Natural killer cell (primary cell): Measurements from ENCODE around the gene STX4. TPM values are rescaled to one million over a fixed set of nuclear protein-coding genes. Genes with fewer than 3 reads are reported as not detected.

Source experiments
- ATAC-seq, 3 donors: fragments of 150-1000 bp in 2 of 3; fragments of 200-7000 bp in 1 of 3; cut with Tn5 transposase; 1 replicate in 1 of 3; 2 replicates in 2 of 3; pipeline ENCODE4 v1.10.0; 2021; ENCODE audit warnings: mild to moderate bottlenecking in 2 of 3, moderate library complexity in 2 of 3
- DNase-seq, 2 donors: peaks; one replicate each; pipeline versions ENCODE4 v3.0.0 to v3.0.0-alpha.2; 2013 to 2021; ENCODE audit warnings: mixed read lengths in 1 of 2
- H3K27ac ChIP-seq: one replicate; pipeline ENCODE4 v1.5.1; 2013; ENCODE audit warnings: mild to moderate bottlenecking, low read length
- H3K27me3 ChIP-seq: one replicate; pipeline ENCODE4 v1.6.1; 2013; ENCODE audit warnings: low read length; ENCODE audit not compliant: control insufficient read depth, insufficient read depth
- H3K36me3 ChIP-seq: one replicate; pipeline ENCODE4 v1.6.1; 2013; ENCODE audit warnings: low read length; ENCODE audit not compliant: control insufficient read depth, insufficient read depth
- H3K4me1 ChIP-seq: one replicate; pipeline ENCODE4 v1.6.1; 2013; ENCODE audit warnings: low read length; ENCODE audit not compliant: control insufficient read depth, insufficient read depth
- H3K4me3 ChIP-seq: one replicate; pipeline ENCODE4 v1.5.1; 2013; ENCODE audit warnings: low read length
- H3K9me3 ChIP-seq: one replicate; pipeline ENCODE4 v1.6.1; 2013; ENCODE audit warnings: low read length; ENCODE audit not compliant: control insufficient read depth, insufficient read depth
- H3K27ac Mint-ChIP-seq, 2 donors: one replicate each; pipeline ENCODE4 v1.8.0; 2022; ENCODE audit warnings: mild to moderate bottlenecking in 2 of 2, mixed read lengths in 2 of 2, moderate library complexity in 1 of 2
- H3K27me3 Mint-ChIP-seq, 2 donors: one replicate each; pipeline ENCODE4 v1.8.0; 2022; ENCODE audit warnings: low read depth in 2 of 2, mixed read lengths in 2 of 2
- H3K36me3 Mint-ChIP-seq: one replicate; pipeline ENCODE4 v1.8.0; 2022; ENCODE audit warnings: mixed read lengths
- H3K4me1 Mint-ChIP-seq, 2 donors: one replicate each; pipeline ENCODE4 v1.8.0; 2022; ENCODE audit warnings: mixed read lengths in 2 of 2
- H3K4me3 Mint-ChIP-seq: one replicate; pipeline ENCODE4 v1.8.0; 2022; ENCODE audit warnings: mild to moderate bottlenecking, moderate library complexity, mixed read lengths
- H3K9me3 Mint-ChIP-seq, 2 donors: one replicate each; pipeline ENCODE4 v1.8.0; 2022; ENCODE audit warnings: mixed read lengths in 2 of 2
- CTCF ChIP-seq: fragments of 200-600 bp; IDR thresholded peaks from one replicate; pipeline ENCODE4 v1.8.0; 2022; ENCODE audit warnings: antibody characterized with exemption
- WGBS: methylation state at CpG from one replicate; pipeline ENCODE4 v1.1.7; 2013; ENCODE audit warnings: missing lambda C conversion rate; ENCODE audit not compliant: insufficient coverage; 5-methylcytosine and 5-hydroxymethylcytosine counted together
- intact Hi-C: fragments of 100-400 bp; cut with micrococcal nuclease; formaldehyde crosslinking; loops from one replicate; pipeline ENCODE4 v1.14.2; 2022
- total RNA-seq, 4 donors: library from RNA; stranded (reverse); fragments of 120-200 nt in 1 of 4; gene quantifications; one replicate each; pipeline versions ENCODE4 v1.2.3 to v1.2.4, GENCODE V29; 2013 to 2022

The STX4 gene
- total RNA-seq, 3 donors from 2014 or later (not counting 1 experiment from before 2014, with no cell fraction given) = 128 to 145 (median 133) TPM

GRCh38 chr16:31083556-31083955 lies 50.2 kb downstream of the STX4 start:
- intact Hi-C loops = no loop called here
- Mint-ChIP-seq H3K27me3 (no peaks in the 10 kb centered on the region), H3K36me3 (no peaks in the 10 kb centered on the region), H3K4me3 (no peak overlapping the region), H3K27ac (peak overlapping the region in 1 of 2 donors; percentile 57), H3K9me3 (no peaks in the 10 kb centered on the region), H3K4me1 (peaks cover 21 to 48% of the 10 kb centered on the region in 2 donors)
- peaks cover 66% of the 10 kb centered on the region for H3K36me3 ChIP-seq
- 95% methylated on average over 5 of the region's 5 CpGs for WGBS
- no peak for DNase-seq
- H3K27ac ChIP-seq = no peak overlapping the region
- no peaks in the 10 kb centered on the region for H3K27me3 ChIP-seq
- H3K4me1 ChIP-seq = peaks cover 34% of the 10 kb centered on the region
- no peak for ATAC-seq
- no peak for TF ChIP-seq CTCF
- H3K4me3 ChIP-seq = no peak overlapping the region
- H3K9me3 ChIP-seq = no peaks in the 10 kb centered on the region

- Histone ChIP-seq H3K9me3 (no peaks in the 10 kb centered on the region), H3K27ac (no peak overlapping the region), H3K4me3 (no peak overlapping the region), H3K36me3 (peaks cover 62% of the 10 kb centered on the region), H3K4me1 (peaks cover 31% of the 10 kb centered on the region), H3K27me3 (no peaks in the 10 kb centered on the region)
- Mint-ChIP-seq H3K4me3 (no peak overlapping the region), H3K27ac (no peak overlapping the region), H3K4me1 (peaks cover 19 to 45% of the 10 kb centered on the region in 2 donors), H3K36me3 (no peaks in the 10 kb centered on the region), H3K27me3 (no peaks in the 10 kb centered on the region), H3K9me3 (no peaks in the 10 kb centered on the region)
- DNase-seq (no peak), ATAC-seq (no peak)
- 96% methylated on average over 13 of the region's 13 CpGs for WGBS
- intact Hi-C loops = no loop called here
- TF ChIP-seq CTCF = no peak
These were observed 50.6 kb downstream of the STX4 start for GRCh38 chr16:31083981-31084380.

- no peak overlapping the region for H3K27ac Mint-ChIP-seq
- H3K4me1 Mint-ChIP-seq = peaks cover 12 to 38% of the 10 kb centered on the region in 2 donors
- no peak for TF ChIP-seq CTCF
- no peaks in the 10 kb centered on the region for H3K9me3 Mint-ChIP-seq
- no peaks in the 10 kb centered on the region for H3K9me3 ChIP-seq
- H3K36me3 ChIP-seq = peaks cover 57% of the 10 kb centered on the region
- intact Hi-C loops = no loop called here
- H3K27me3 Mint-ChIP-seq = no peaks in the 10 kb centered on the region
- H3K36me3 Mint-ChIP-seq = no peaks in the 10 kb centered on the region
- no peak overlapping the region for H3K27ac ChIP-seq
- no peaks in the 10 kb centered on the region for H3K27me3 ChIP-seq
- no peak for DNase-seq
- ATAC-seq = no peak
- peaks cover 24% of the 10 kb centered on the region for H3K4me1 ChIP-seq
- H3K4me3 Mint-ChIP-seq = no peak overlapping the region
- 96% methylated on average over 16 of the region's 16 CpGs for WGBS
- no peak overlapping the region for H3K4me3 ChIP-seq
These were observed 51.4 kb downstream of the STX4 start for GRCh38 chr16:31084584-31085302.

- TF ChIP-seq CTCF = no peak
- Histone ChIP-seq H3K4me1 (peaks cover 17% of the 10 kb centered on the region), H3K27ac (no peak overlapping the region), H3K36me3 (peaks cover 52% of the 10 kb centered on the region), H3K9me3 (no peaks in the 10 kb centered on the region), H3K4me3 (no peak overlapping the region), H3K27me3 (no peaks in the 10 kb centered on the region)
- no peaks in the 10 kb centered on the region for H3K9me3 Mint-ChIP-seq
- H3K4me1 Mint-ChIP-seq = peaks cover 6 to 31% of the 10 kb centered on the region in 2 donors
- no peak for ATAC-seq
- no peak overlapping the region for H3K4me3 Mint-ChIP-seq
- H3K27ac Mint-ChIP-seq = no peak overlapping the region
- H3K36me3 Mint-ChIP-seq = no peaks in the 10 kb centered on the region
- intact Hi-C loops = no loop called here
- WGBS = 91% methylated on average over 8 of the region's 8 CpGs
- DNase-seq = no peak
- no peaks in the 10 kb centered on the region for H3K27me3 Mint-ChIP-seq
These were observed 52.1 kb downstream of the STX4 start for GRCh38 chr16:31085411-31085810.
